ENCODE data around the gene TRAF3IP3.

The TRAF3IP3 gene

GRCh38 chr1:209815931-209816341 lies 60.1 kb downstream of the TRAF3IP3 start:
- in situ Hi-C loops (cut with HindIII; ENCODE audit: low pct_ligation_motif_present, low sequenced_read_pairs), result no loop called here
- no peak for DNase-seq
- no peak for TF ChIP-seq CTCF (IDR thresholded peaks at IDR 0.05; ENCODE audit: low read depth, low read length, missing control alignments)
- H3K36me3 ChIP-seq (replicated peaks), result no peaks in the 10 kb centered on the region
- H3K27ac ChIP-seq, result no peak overlapping the region
- H3K4me3 ChIP-seq (ENCODE audit: low read depth, low read length), result no peak overlapping the region
- H3K27me3 ChIP-seq (replicated peaks), result no peaks in the 10 kb centered on the region

- H3K36me3 ChIP-seq (replicated peaks), result no peaks in the 10 kb centered on the region
- no peak for TF ChIP-seq CTCF (IDR thresholded peaks at IDR 0.05; ENCODE audit: low read depth, low read length, missing control alignments)
- no peak overlapping the region for H3K4me3 ChIP-seq (ENCODE audit: low read depth, low read length)
- DNase-seq, result no peak
- no peak overlapping the region for H3K27ac ChIP-seq
- no peaks in the 10 kb centered on the region for H3K27me3 ChIP-seq (replicated peaks)
- in situ Hi-C loops (cut with HindIII; ENCODE audit: low pct_ligation_motif_present, low sequenced_read_pairs), result no loop called here
Observed at GRCh38 chr1:209816923-209817322, 61.1 kb downstream of the TRAF3IP3 start.

GRCh38 chr1:209817691-209818090 lies 61.8 kb downstream of the TRAF3IP3 start:
- Histone ChIP-seq H3K27ac (no peak overlapping the region), H3K4me3 (ENCODE audit: low read depth, low read length) (no peak overlapping the region), H3K27me3 (replicated peaks) (no peaks in the 10 kb centered on the region), H3K36me3 (replicated peaks) (no peaks in the 10 kb centered on the region)
- in situ Hi-C loops (cut with HindIII; ENCODE audit: low pct_ligation_motif_present, low sequenced_read_pairs), result no loop called here
- no peak for TF ChIP-seq CTCF (IDR thresholded peaks at IDR 0.05; ENCODE audit: low read depth, low read length, missing control alignments)
- DNase-seq, result no peak

- Histone ChIP-seq H3K4me3 (ENCODE audit: low read depth, low read length) (no peak overlapping the region), H3K36me3 (replicated peaks) (no peaks in the 10 kb centered on the region), H3K27me3 (replicated peaks) (no peaks in the 10 kb centered on the region), H3K27ac (no peak overlapping the region)
- in situ Hi-C loops (cut with HindIII; ENCODE audit: low pct_ligation_motif_present, low sequenced_read_pairs), result no loop called here
- no peak for TF ChIP-seq CTCF (IDR thresholded peaks at IDR 0.05; ENCODE audit: low read depth, low read length, missing control alignments)
- no peak for DNase-seq
Observed at GRCh38 chr1:209819058-209819457, 63.2 kb downstream of the TRAF3IP3 start.

GRCh38 chr1:209820986-209821385 lies 65.1 kb downstream of the TRAF3IP3 start:
- no peaks in the 10 kb centered on the region for H3K36me3 ChIP-seq (replicated peaks)
- no peaks in the 10 kb centered on the region for H3K27me3 ChIP-seq (replicated peaks)
- H3K27ac ChIP-seq, result no peak overlapping the region
- TF ChIP-seq CTCF (IDR thresholded peaks at IDR 0.05; ENCODE audit: low read depth, low read length, missing control alignments), result no peak
- DNase-seq, result no peak
- in situ Hi-C loops (cut with HindIII; ENCODE audit: low pct_ligation_motif_present, low sequenced_read_pairs), result no loop called here
- H3K4me3 ChIP-seq (ENCODE audit: low read depth, low read length), result no peak overlapping the region

- Histone ChIP-seq H3K36me3 (replicated peaks) (no peaks in the 10 kb centered on the region), H3K27ac (no peak overlapping the region), H3K4me3 (ENCODE audit: low read depth, low read length) (peak overlapping the region; percentile 1), H3K27me3 (replicated peaks) (no peaks in the 10 kb centered on the region)
- in situ Hi-C loops (cut with HindIII; ENCODE audit: low pct_ligation_motif_present, low sequenced_read_pairs), result no loop called here
- no peak for DNase-seq
- TF ChIP-seq CTCF (IDR thresholded peaks at IDR 0.05; ENCODE audit: low read depth, low read length, missing control alignments), result no peak
Observed at GRCh38 chr1:209822706-209823105, 66.9 kb downstream of the TRAF3IP3 start.

All from brain microvascular endothelial cell (primary cell).